NCI-H1694 treated with DMSO at 0.1 percent for 48 hours (cell line): ENCODE data around the gene DDX39A.

Experiments used
- DNase-seq: peaks from one replicate; lab custom pipeline; 2025; lab: John Stamatoyannopoulos, UW

The DDX39A gene

GRCh38 chr19:14434543-14435319, 15.6 kb upstream of the DDX39A start:
- DNase-seq: no peak

DNA sequence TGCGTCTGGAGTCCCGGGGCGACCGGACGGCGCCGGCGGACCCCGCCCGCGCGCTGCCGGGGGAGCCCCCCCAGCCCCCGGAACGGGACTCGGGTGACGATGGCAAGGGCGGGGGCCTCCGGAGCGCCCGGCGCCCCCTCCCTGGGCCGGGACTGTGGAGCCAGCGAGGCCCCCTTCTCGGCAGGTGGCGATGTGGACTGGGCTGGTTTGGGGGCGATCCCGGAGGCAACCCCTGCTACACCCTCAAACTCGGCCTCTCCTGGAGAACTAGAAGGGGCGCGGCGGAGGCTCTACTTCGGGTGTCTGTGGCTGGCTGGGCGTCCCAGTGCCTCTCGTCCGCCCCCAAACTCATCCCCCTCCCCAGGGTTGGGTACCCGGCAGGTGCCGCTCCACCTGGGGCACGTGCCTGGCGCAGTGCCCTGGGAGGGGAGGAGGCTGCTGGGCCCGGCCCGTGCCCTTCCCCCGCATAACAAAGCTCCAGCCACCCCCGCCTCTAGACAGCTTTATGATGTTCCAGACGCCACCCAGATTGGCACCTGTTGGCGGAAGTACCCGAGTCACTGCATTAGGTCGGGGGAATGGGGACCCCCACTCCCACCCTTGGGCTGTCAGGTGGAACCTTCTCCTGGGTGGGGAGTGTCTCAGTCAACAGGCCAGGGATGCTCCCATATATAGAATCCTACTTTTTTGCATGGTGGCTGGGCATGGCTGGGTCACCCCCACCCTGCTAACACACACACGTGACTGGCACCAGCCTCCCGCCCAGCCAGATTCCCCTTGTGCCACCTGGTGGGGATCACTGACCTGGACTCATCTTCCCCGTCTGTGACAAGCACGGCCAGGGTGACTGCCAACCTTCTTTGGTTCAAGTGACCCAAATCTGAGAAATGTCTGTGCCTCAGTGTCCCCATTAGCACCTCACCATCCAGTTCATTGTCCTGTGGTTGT, 14.7 kb upstream of the DDX39A start:
- DNase-seq: no peak

GRCh38 chr19:14432791-14433553, 13.8 kb upstream of the DDX39A start, which contains the start of gene PKN1:
TSS of gene PKN1 (plus strand) at chr19:14433306. CDS start at chr19:14433522, 216 bp downstream.
- DNase-seq: peak; percentile 25

GRCh38 chr19:14430712-14431111, 11.6 kb upstream of the DDX39A start:
- no peak for DNase-seq

DNA sequence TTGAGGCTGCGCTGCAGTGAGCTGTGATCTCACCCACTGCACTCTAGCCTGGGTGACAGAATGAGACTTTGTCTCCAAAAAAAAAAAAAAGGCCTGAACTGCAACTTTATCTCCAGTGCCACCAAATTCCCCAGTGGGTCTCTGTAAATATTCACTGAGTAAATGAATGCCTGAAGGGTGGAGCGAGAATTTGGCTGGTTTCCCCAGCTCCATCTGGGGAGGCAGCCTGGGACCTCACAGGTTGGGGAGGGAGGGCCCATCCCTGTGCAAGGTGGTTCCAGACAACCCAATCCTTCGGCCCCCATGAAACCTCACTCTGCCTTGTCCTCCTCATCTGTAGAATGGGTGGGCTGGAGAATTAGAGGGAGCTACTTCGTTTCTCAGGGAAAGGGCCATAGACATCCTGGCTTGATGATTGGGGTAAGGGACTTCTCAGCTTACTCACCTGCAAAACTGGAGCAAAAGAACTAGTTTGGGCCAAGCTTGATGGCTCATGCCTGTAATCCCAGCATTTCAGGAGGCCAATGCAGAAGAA, 9.8 kb upstream of the DDX39A start:
- DNase-seq: no peak

DNA sequence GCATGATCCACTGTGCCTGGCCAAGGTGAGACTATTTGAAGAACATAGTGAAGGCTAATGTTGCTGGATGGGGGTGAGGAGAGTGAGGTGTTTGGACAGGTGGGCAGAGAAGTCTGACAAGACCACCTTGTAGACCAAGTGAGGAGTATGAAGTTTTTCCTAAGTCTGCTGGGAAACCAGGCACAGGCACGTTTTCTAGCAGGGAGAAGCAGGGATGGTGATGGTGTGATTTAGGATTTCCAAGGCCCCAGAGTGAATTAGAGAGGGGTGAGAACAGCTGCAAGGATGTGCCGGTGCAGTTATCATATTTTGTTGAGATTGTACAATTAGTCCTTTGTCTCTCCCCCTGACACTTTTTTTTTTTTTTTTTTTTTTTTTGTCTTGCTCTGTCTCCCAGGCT, 8.3 kb upstream of the DDX39A start:
- DNase-seq: no peak

DNA sequence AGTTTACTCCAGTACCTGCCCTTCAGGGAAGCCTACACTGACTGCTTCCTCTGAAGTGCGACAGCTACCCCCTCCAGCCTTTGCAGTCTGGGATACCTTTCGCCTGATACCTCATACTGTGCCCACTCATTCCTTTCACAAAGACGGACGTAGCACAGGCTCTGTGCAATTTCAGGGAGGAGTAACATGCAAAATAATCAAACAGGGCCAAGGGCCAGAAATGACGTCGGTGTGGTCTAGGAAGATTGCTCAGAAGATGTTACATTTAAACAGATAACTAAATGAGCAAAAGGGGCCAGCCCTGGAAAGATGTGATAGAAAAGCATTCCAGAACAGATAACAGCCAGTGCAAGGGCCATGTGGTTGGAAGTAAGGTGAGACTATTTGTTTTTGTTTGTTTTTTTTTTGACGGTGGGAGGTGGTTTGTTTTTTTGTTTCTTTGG, 6.6 kb upstream of the DDX39A start:
- DNase-seq: no peak

- no peak for DNase-seq
Measured at GRCh38 chr19:14418856-14419105, 360 bp downstream of the DDX39A start.

GRCh38 chr19:14416817-14417231, 2.3 kb downstream of the DDX39A start:
- no peak for DNase-seq

DNA sequence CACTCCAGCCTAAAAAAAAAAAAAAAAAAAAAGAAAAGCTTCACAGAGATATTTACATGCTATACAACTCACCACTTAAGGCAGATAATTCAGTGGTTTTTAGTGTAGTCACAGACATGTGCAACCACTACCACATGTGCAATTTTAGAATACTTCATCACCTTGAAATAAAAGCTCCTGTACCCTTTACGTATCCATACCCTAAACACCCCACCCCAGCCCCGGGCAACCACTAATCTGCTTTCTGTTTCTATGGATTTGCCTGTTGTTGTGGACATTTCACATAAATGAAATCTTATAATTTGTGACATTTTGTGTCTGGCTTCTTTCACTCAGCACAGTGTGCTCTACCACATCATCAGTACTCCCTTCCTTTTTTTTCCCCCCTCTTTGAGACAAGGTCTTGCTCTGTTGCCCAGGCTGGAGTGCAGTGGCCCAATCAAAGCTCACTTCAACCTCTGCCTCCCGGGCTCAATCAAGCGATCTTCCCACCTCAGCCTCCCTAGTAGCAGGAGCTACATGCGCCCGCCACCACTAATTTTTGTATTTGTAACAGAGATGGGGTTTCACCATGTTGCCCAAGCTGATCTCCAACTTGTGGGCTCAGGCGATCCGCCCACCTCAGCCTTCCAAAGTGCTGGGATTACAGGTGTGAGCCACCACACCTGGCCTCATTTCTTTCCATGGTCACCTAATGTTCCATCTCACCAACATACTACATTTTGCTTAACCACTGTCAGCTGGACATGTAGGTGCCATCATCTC, 4.0 kb downstream of the DDX39A start:
- DNase-seq: no peak

- DNase-seq: no peak
Measured at GRCh38 chr19:14413693-14414181, 5.4 kb downstream of the DDX39A start.

DNA sequence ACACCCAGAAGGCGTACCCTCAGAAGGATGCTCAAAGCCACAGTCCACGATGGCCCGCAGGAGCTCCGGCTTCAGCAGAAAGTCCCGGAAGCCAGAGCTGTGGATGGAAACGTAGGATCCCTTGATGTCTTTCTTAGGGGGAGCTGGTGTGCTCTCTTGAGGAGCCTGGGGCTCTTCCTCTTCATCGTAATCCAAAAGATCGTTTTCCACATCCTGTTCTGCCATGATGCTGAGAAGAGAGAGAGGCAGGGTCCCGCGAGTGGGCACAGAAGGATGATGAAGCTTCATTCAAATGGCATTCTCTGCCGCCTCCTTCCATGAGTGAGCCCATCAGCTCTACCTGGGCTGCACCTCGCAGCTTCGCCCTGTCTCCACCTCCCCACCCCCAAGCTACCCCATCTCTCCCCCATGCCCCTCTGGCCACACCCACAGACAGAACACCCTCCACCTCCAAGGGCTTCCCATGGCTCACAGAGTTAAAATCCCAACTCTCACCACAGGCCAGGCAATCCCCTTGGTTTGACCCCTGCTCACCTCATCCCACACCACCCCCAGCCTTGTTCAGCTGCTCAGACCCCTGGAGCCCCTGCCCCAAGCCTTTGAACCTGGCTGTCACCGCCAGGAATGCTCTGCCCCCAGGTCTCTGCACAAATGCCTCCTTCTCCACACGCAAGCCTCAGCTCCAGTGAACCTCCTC, 6.0 kb downstream of the DDX39A start:
- no peak for DNase-seq

DNA sequence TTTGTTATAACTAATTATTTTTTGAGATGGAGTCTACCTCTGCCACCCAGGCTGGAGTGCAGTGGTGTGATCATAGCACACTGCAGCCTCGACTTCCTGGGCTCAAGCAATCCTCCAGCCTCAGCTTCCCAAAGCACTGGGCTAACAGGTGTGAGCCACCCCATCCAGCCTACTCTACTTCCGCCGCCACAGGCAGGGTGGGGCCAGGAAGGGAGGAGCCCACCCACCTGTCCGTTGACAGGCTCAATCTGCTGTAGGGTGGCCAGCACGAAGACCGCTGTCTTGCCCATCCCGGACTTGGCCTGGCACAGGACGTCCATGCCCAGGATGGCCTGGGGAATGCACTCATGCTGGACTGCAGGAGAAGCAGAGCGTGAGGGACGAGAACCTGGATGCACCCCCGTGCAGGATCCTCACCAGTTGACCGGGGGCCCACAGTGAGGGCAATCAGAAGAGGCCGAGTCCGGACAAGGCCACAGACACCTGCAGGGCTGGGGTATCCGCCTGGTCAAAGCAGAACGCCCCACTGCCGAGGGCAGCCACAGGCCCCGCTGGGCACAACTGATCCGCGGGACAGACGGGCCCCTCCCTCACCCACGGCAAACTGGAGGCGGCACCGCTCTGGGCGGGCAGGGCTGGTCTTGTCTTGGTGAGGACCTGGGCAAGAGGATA, 6.7 kb downstream of the DDX39A start:
- no peak for DNase-seq

- no peak for DNase-seq
Measured at GRCh38 chr19:14411938-14412245, 7.2 kb downstream of the DDX39A start.

DNA sequence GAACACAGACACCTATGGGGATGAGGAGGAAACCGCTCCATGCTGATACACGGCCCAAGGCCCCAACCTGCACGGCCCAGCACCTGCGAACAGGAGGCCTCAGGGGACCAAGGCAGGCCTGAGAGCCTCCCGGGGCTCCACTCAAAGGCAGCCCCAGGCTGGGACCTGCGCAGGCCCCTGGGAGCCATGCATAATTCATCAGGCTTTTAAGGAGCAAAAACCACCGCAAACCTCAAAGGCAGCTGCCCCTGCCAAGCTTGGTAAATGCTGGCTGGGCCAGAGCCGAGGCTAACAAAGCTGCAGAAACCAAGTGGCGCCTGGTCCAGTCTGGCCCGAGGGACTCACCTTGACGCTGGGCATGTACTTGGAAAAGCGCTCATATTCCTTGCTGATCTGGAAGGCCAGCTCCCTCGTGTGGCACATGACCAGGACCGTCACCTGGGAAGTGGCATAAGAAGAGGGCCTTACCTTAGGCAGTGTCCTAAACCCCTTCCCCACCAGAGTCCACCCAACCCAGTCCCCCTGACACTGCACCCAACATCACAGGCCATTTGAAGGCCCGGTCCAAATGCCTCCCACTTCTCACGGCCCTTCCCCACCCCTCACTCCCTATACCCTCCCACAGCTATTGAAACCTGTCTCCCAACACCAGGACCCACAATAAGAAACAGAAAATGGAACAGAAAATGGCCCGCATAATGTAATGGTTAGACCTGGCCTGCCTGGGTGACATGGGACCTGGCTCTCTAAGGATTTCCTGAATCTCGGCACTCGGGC, 7.8 kb downstream of the DDX39A start:
- no peak for DNase-seq

DNA sequence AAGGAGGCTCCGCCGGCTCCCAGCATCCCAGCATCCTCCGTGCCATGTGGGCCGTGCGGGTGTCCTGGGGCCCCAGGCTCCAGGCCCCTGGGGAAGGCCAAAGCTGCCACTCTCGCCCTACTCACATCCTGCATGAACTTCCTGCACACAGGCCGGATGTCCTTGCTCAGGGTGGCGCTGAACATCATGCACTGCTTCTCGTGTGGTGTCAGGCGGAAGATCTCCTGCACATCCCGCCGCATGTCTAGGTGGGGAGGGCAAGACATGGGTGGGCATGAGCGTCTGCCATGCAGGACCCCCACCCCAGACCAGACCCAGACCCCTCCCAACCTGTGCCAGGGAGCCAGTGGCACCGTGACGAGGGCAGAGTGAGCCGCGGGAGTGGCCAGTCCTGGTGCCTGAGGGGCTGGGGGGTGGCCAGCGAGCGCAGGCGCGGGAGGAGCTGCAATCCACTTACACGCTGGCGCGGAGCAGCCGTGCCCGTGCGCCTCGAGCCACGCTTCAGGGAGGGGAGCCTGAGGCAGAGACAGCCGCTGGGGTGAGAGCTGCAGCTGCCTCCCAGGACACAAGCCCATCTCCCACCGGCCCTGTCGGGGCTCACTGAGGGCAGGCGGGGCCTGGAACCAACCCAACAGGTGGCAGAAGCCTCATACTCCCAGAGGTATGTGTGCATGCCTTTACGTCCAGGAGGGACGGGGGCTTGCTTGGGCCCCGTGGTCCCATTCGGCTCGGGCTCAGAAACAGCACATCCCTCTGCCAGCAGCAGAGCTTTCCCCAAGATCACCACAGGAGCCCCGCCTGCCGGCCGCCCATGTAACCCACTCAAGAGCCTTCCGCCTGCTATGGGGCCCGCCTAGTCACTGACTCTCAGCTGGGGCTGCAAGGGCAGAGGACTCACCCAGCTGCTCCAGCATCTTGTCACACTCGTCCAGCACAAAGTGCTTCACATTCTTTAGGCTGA, 8.8 kb downstream of the DDX39A start:
- DNase-seq: no peak

DNA sequence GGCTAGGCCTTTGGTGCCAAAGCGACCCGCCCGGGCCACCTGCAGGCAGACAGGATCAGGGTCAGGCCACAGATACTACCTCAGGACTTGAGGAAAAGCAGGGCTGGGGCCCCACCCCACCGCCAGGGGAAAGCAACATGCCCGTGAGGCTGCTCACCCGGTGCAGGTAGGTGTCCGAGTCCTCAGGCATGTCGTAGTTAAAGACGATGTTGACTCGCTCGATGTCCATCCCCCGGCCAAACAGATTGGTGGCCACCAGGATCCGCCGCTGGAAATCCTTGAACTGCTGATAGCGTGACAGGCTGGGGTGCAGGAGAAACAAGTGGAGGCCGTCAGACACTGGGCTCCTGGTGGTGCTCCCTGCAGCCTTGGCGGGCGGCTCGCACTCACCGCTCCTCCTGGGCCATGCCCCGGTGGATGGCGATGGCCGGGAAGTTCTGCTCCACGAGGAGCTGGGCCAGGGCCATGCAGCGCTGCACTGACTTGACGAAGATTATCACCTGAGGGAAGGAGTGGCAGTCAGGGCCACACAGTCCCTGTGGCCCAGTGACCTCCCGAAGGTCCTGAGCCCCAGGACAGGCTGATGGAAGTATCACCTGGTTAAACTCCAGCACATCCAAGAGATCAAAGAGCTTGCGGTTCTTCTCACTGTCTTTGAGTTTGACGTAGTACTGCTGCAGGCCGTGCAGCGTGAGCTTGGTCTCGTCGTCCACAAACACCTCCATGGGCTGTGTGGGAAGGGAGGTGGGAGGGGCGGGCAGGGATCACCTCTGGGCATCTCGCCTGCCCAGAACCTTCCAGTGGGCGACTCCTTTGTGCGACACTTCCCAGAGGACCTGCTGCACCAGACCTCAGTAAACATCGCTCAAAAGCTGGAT, 9.8 kb downstream of the DDX39A start:
- DNase-seq: no peak
